GM18861 (cell line): Measurements from ENCODE around the gene MALAT1.
A peak's percentile ranks its signal among the peaks of the same experiment; 100 is the strongest.

Experiments used
- ATAC-seq: cut with Tn5 transposase; IDR thresholded peaks from one replicate; pipeline ENCODE4 v1.9.1; 2021; ENCODE audit not compliant: unreplicated experiment

MALAT1 gene

DNA sequence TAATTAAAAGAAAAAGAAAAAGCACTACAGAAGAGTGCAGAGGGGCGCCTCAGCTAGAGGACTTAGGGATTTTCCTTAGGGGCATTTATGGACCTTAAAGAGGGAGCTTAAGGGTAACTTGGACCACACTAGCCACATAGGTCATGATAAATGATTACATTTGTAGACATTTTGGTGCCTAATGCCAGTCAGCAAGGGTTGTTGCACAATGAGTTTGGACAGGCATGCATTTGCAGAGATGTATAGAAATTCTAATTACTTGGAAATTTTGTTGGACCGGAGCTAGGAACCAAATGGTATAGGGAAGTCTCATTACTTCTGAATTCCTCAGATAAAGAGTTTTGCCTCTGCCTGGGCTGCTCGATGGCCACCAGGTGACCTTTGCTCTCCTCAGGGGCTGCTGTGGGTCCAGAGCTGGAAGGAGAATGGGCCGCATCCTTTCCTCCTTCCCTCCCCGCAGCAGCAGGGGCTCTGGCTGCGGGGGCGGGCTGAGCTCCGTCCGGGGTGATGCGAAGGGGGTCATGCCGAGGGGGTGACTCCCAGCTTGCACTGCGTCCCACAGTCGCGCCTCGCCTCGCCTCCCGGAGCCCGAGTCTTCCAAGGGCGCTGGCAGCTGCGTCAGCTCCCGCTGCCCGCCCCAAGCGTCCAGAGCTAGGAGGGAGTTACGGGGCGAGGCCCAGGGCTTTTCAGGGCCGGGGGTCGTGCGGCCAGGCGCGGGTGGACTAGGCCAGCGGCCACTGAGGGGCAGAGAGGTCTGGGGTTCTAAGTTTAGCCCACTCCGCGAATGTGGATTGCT, 20.3 kb upstream of the MALAT1 start:
- no peak for ATAC-seq

DNA sequence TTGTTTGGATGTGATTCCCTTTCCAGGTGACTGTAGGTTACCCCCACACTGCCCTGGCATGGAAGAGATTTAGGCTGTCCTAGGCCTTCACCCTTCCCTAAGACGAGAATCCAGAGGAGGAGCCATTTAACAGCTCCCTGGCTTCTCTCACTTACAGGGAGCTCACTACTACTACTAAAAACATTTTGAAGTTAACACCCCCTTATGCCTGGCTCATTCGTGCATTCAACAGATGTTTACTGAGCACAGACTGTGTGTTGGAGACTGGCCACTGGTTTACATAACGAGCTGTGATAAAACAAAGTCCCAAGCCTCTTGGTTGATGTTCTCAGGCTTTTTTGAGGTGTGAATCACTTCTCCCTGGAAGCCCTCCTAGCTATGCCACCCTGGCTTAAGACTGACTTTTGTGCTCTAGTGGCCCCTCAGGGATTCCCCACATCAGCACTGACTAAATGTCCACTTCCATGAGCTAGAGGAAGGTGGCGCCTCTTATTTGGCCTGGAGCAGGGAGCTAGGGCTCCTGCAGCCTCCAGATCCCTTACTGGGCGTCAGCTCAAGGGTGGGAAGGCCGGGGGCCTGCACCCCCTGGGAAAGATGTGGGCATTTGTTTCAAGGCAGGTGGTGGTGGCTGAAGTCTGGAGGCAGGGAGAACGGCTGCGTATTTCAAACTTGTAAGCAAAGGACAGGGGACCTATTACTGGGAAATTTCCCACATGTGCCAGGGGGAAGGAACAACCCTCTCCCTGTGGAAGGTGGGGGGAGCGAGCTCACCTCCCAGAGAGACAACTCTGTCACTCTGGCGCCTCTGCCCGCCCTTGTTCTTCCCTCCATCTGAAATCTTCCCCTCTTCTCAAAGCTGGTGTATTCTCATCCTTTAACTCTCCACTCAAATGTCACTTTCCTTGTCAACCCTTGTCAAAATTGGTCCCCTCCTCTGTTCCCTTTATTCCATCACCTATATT, 19.4 kb upstream of the MALAT1 start:
- no peak for ATAC-seq

DNA sequence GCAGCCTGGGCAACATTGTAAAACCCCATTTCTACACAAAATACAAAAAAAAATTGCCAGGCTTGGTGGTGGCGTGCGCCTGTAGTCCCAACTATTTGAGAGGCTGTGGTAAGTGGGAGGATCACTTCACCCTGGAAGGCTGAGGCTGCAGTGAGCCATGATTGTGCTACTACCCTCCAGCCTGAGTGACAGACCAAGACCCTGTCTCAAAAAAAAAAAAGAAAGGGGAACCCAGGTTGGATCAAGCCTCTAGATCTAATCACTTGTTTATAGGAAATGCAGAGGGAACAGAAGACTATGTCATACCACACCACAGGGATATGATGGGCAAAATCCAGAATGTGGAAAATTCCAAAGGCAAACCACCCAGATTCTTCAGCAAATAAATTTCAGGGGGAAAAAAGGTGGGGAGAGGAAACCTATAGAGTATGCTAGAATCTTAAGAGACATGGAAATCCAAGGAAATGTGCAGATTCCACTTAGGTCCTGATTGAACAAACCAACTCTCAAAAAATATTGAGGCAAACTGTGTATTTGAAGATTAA, 16.5 kb upstream of the MALAT1 start:
- no peak for ATAC-seq

DNA sequence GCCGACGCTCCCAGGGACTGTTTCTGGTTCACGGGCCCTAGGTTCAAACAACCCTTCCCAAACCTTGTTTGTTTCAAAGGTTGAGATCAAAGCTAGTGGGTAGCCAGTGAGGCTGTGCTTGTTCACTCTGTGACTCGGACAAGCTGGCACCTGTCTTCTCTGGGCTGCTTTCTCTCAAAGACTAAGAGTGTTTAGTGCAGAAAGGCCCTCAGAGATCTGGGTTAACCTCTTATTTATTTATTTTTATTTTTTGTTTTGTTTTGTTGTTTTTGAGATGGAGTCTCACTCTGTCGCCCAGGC, 13.0 kb upstream of the MALAT1 start:
- ATAC-seq, result no peak

DNA sequence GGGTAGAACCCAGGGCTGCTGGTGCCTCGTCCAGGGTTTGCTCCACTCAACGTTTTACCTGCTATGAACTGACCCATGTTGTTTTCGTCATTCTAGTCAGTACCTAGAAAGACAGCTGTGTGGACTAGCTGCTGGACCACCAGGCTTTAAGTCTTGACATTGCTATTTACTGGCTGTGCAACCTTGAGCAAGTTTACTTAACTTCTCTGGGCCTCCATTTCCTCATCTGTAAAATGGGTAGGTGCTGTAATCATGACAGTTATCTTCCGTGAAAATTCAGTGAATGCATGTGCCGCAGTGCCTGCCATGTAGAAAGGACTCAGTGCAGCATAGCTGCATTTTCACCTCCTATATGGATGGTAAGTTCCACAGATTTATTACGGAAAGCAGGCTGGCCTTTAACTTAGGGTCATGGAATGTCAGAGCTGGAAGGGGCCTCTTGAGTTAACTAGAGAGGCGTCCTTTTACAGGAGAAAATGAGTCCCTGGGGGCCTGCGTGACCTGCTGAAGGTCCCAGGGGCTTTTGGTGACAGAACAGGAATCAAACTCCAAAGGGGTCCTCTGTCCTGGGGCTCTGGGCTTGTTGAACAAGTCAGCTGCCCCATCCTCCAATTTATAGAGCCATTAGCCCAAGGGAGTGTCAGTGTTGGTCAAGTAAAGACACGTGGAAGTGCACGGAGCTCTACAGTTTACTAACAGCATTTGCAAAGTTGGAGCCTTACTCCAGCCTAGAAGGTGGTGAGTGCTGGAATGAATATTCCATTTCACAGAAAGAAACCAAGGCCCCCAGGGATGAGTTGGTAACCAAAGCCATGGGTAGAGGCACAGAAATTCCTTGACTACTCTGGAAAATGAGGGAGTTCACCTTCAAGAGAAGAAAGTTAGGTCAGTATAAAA, 12.0 kb upstream of the MALAT1 start:
- ATAC-seq, result no peak

DNA sequence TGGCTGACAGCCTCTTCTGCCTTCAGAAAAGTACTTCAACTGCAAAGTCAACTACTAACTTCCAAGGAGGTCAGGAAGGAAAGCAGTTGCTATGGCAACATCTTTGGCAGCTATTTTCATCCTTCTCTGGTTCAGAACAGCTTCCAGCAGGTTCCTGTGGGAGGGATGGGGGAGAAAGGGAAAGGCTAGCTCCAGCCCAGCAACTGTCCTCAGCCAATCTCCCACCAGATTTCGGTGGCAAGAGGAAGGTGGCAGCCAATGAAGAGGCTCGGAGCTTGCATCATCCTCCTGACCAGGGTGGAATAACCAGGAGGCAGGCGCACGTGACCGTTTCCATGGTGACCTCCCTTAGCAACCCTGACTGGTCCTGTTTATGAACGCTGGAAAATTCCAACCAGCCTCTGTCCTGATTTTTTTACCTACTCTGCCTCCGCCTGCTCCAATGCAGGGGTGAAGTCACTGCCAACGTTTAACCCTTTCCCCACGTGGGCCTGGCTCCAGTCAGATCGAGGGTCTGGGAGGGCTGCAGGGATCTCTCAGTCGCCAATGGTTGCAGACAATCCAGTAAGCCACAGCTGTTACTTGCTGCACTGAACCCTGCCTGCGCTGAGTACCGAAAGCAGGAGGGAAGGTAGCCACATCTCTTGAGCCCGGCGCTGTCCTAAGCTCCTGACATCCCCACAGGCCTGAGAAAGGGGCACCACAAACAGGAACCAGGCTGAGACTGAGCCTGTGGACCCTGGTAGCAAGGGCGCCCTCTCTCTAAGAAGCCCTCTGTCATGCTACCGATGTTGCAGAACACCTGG, 11.2 kb upstream of the MALAT1 start:
- ATAC-seq, result peak; percentile 50

DNA sequence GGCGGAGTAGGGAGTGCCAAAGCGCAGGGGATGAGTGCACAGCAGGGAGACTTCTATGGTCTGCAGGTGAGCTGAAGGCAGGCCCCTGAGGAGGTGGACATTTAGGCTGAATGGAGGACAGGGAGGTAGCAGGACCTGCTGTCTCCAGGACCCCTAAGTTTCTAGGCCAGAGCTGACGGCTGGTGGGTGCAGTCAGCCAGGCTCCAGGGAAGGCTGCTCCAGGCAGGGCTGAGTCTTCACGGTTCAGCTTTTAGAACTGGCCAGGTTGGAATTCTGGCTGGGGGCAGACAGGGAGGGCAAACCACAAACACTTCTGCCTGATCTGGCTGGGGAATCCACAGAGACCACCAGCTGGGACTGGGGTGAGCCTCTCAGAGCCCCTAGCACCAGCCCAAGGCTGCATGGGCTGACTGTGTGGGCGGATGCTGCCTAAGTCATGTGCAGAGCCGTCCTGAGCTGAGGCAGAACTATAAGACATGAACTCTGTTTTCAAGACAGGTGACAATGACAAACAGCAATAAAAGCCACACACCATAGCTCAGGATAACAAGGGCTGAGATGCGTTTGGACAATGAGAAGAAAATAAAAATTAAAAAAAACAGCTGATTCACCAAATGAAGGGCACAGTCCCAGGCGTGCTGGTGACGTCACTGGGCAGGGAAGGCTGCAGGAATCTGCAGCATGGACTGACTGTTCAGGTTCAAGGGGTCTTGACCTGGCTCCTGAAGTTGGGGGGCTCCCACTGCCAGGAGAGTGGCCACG, 10.4 kb upstream of the MALAT1 start:
- ATAC-seq, result no peak

DNA sequence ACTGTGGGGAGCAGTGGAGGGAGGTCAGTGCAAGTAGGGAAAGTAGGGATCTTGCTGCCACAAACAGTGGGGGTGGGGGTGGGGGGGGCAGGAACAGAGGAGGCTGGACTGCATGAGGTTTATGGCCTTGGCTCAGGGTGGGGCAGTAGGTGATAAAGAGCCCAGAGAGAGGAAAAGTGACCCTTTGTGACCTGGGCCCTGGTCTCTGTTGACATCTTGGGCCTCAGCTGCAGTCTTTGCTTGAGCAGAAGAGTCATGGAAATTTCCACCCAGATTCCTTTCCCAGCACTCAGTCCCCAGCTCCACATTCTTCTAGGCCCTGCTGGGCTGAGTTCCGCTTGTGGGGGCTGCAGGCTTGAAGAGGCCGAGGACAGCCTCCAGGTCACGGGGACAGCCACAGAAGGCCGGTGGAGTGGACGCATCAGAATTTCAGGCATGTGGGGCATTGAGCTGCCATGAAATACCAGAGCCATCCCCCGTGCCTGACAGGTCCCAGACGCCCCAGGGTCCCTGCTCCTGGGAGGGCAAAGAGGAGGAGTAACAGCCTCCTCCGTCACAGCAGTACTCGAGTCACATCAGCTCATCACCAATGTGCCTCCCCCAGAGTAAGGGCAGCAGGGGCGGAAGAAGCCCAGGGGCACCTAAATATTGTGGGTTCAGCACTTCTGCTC, 9.7 kb upstream of the MALAT1 start:
- ATAC-seq, result no peak

DNA sequence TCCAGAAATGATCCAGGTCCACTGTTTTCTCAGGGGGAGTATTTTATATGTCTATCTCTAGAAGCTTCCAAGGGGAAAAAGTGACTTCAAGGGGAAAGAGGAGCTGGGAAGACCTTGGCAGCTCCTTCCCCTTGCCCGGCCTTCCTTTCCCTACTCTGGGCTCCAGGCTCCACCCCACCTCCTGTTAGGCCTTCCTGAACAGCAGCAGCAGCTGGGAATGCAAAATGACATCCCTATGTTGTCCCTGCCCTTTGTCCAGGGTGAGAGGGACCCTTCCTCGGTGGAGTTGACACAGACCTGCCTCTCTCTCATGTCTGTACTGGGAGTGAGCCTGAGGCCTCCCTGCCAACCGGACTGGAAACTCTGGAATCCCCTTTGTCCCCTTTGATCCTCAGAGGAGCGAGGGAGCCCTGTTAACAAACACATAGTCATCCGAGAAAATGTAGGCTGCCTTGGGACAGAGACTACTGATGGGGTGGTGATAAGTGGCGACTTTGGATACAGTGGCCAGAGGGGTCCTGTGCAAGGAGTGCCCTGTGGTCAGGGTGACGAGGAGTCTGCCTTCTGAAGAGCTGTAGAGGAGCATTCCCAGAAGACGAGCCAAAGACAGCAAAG, 9.0 kb upstream of the MALAT1 start:
- no peak for ATAC-seq

DNA sequence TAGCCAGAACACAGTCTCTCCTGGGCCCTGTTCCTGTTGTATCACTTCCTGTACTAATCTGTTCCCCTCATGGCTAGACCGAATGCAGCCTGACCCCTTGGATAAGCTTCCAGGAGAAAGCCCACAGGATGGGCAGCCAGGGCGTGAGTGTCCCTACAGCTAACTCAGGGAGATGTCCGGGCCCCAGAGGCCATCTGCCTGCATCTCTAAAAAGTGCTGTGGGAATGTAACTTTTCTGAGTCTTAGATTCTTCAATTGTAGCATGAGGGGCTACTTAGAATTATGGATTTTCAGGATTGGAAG, 7.7 kb upstream of the MALAT1 start:
- no peak for ATAC-seq

DNA sequence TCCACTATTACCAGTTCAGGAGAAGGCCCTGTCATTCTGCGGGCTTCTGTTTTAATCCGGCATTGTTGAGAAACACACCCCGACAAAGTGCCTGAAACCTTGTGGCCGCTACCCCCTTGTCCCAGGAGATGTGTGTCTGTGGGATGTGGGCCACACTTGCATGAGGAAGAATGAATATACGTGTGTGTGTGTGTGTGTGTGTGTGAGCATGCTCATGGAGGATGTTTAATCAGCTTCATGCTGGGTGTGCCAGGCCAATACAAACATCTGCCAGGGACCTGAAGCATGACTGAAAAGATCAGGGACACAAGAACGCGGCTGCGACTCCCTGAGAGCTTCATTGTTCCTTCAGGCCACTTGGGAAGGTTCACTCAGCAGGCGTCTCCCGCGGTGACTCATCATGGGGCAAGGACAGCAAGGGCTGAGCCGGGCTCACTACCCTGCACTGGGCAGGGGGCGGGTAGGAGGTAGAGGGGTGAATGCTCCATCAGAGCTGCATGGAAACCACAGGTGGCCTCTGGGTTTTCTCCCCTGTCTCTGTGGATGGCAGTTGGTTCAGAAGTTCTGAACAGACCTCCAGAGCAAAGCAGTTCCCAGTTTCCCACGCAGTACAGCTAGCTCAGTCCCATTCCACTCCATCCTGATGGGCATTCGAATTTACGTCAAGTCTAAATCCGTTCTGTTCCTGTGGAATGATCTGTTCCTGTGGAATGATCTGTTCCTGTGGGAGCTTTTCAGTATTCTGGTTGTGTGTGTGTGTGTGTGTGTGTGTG, 7.0 kb upstream of the MALAT1 start:
- ATAC-seq, result no peak

DNA sequence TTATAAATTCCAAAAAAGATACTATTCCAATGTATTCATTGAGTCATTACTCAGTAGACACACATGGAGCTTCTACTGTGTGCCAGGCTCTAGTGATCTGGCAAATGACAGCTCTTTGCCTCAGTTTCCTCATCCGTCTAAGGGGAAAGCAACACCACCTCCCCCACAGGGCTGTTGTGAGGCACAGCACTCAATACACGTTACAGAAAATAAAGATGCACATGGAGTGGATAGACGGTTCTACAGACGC, 6.5 kb upstream of the MALAT1 start:
- no peak for ATAC-seq

DNA sequence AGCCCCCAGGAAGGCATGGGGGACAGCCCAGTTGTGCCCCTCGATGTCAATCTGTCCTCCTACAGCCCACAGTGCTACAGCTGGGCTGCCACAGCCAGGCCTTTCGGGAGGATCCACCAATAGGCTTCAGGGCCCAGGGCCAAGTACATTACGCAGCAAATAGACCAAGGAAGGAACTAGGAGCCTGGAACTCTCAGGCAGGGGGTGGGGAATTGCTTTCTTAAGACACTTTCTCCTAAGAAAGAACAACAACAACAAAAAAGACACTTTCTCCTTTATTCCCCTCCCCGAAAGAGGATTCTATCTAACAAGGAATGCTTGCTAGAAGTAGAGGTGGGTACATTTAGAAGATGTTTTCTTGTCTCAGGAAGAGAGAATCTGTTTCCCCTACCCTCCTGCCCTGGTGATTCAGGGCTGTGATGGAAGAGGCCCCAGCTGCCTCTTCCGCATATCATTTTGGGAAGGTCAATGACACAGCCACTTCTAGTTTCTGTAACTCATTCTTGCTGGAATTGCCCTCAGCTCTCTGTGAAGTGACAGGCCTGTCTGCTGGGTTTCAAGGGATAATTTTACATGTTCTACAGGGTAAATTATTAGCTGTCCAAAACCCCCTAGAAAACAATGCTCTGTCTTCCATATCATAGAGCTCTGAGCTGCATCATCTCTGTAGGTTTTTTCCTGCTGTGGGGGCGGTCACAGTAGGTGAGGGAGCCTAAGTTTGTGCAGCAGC, 6.0 kb upstream of the MALAT1 start:
- ATAC-seq, result peak; percentile 22

DNA sequence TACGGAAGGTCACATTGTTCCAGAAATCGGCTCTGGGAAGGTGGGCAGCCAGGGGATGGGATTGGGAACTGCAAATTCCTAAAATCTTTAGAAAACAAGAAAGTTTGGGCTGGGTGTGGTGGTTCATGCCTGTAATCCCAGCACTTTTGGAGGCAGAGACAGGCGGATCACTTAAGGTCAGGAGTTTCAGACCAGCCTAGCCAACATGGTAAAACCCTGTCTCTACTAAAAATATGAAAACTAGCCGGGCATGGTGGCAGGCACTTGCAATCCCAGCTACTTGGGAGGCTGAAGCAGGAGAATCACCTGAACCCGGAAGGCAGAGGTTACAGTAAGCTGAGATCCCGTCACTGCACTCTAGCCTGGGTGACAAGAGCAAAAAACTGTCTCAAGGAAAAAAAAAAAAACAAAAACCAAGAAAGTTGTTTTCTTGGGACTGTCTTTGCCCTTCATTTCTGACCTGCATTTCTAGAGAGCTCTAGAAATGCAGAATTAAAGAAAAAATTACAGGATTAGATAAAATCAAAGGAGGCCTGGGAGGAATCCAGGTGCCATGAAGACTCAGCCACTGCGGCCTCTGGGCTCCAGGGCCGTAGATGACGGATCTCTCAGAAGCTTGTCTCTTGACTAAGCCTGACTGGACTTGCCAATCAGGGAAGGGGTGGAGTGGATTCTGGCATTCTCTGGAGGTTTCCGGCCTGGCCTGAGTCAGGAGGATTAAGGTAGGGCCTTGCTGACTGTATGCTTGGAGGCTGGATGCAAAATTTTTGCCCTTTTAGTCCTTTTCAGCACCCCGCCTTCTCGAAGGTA, 5.3 kb upstream of the MALAT1 start:
- ATAC-seq, result no peak

DNA sequence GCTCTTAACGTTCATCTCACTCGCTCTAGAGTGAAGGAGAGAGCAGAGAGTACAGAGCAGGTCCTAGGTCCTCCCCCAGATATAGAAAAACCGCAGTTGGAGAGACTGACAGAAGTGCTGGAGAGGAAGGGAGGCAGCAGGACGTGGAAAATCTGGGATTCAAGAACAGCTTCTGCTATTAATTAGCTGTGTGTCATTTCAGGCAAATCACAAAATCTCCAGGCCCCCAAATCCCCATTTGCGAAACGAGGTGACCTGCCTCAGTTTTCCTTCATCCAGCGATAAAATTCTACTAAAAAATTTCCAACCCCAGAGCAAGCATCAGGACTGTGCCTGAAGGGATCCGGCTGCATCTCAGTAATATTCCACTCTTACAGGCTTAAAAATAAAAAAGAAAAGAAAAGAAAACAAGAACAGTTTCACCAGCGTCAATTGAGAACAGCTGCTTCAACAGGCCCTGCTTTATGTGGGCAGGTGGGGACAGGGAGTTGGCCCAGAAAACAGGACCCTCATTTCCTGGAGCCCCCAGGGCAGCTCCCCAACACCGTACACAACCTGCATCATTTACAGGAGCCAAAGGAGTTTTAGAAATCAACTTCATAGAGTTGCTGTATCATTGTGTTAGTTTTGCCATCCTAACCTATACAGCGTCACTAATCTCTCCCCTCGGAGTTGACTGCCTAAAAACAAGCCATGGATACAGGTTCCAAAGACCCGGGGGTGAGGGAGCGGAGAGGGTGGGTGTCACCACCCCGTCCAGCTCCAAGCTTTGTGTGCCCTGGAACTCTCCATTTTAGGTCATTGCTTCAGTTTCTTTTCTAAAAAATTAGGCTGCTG, 2.3 kb upstream of the MALAT1 start:
- no peak for ATAC-seq
